ENCODE data around the gene USPL1. TPM values are rescaled to one million over a fixed set of nuclear protein-coding genes. Genes with fewer than 3 reads are reported as not detected.

Gene USPL1
- total RNA-seq (2014; rRNA removed; shearing (Covaris generic)) (11.0 and 13.0 TPM in 2 replicates), polyA plus RNA-seq (2016; fragmentation: Nextera tagmentation; extraction: Ambion mirVana) (7.9 and 10.0 TPM in 2 replicates)

DNA sequence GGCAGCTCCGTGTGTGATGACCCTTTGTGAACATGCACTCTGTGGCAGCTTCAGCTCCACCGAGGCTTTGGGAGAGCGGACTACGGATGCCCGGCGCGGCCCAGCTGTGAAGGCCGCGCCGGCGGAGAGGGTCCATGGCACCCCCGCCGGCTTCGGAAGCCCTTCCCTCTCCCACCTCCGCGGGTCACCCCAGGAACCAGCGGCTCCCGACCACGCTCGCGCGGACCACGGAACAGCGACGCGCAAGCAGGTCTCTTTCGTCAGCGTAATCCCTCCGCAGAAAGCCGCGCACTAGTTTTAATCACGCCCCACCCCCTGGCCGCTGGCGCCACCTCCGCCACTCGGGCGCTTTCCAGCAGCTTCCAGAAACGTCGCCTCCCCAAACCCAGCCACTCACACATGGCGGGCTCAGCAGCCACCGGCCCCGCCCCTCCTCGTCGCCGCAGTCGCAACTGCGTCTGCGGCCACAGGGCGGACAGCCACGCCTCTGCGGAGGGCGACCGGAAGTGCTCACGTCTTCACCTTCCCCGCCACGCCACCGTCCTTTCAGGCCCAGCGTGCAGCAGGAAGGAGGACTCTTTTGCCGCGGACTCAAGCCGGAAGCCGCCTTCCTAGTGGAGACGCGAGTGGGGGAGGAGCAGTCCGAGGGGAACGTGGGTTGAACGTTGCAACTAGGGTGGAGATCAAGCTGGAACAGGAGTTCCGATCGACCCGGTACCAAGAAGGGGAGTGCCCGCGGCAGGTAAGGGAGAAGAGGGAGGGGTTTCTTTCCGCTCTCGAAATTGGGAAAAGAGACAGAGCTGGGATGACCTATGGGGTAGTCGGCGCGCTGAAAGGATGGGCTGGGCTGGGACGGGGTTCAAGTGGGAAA, at the start of gene USPL1:
TSS of gene USPL1 (plus strand) at position 606 of the 871 bp plus-strand sequence. CDS start 3,221 bp downstream, outside the sequence.
- in situ Hi-C loops (cut with MboI), result no loop called here
- peak within 1 kb of the TSS; percentile 99 for H3K4me2 ChIP-seq (ENCODE audit: unreplicated experiment)
- no peaks in the 10 kb centered on the region for H3K27me3 ChIP-seq (replicated peaks; ENCODE audit: insufficient read depth)
- 1 to 2% methylated on average over 65 to 75 of the region's 78 CpGs for WGBS, 2 experiments (ENCODE audit: low coverage in 1 of 2, low lambda C conversion rate in 2 of 2, missing lambda C conversion rate in 2 of 2)
- peaks cover 25% of the 10 kb centered on the region; the same call in 1 of the 2 replicates for H3F3A ChIP-seq (ENCODE audit: insufficient read depth)
- H2AFZ ChIP-seq, result peak within 1 kb of the TSS; percentile 90
- peak; percentile 99 for DNase-seq
- H3K27ac ChIP-seq, result peak within 1 kb of the TSS; percentile 99
- no peaks in the 10 kb centered on the region for H4K20me1 ChIP-seq (ENCODE audit: insufficient read depth)
- no peaks in the 10 kb centered on the region for H3K9me3 ChIP-seq (ENCODE audit: low read depth)
- no peaks in the 10 kb centered on the region for H3K9me2 ChIP-seq (ENCODE audit: insufficient read depth)
- TF ChIP-seq EZH2phosphoT487 (IDR thresholded peaks at IDR 0.05; ENCODE audit: insufficient read depth, low read depth), result no peak
- TF ChIP-seq EZH2 (IDR thresholded peaks at IDR 0.05; ENCODE audit: insufficient read depth, poor library complexity, severe bottlenecking), result no peak
- peaks cover 40% of the 10 kb centered on the region for H3K4me1 ChIP-seq (ENCODE audit: insufficient read depth)
- peaks cover 89% of the 10 kb centered on the region for H3K79me2 ChIP-seq (ENCODE audit: insufficient read depth)
- no peaks in the 10 kb centered on the region for H3K36me3 ChIP-seq (ENCODE audit: low read depth)
- peak within 1 kb of the TSS; percentile 99 for H3K9ac ChIP-seq
- H3K4me3 ChIP-seq, result peak within 1 kb of the TSS; percentile 87

GRCh38 chr13:30569901-30570576, 47.7 kb upstream of the USPL1 start:
- H3K9me2 ChIP-seq (ENCODE audit: insufficient read depth), result no peaks in the 10 kb centered on the region
- peak overlapping the region; percentile 56 for H3K4me2 ChIP-seq (ENCODE audit: unreplicated experiment)
- TF ChIP-seq EZH2phosphoT487 (IDR thresholded peaks at IDR 0.05; ENCODE audit: insufficient read depth, low read depth), result no peak
- H3F3A ChIP-seq (ENCODE audit: insufficient read depth), result peaks cover 35% of the 10 kb centered on the region
- WGBS, 2 experiments (ENCODE audit: low coverage in 1 of 2, low lambda C conversion rate in 2 of 2, missing lambda C conversion rate in 2 of 2), result 29 to 31% methylated on average over 8 of the region's 8 CpGs
- peaks cover 31% of the 10 kb centered on the region for H3K4me1 ChIP-seq (ENCODE audit: insufficient read depth)
- H3K79me2 ChIP-seq (ENCODE audit: insufficient read depth), result no peaks in the 10 kb centered on the region
- H3K4me3 ChIP-seq, result peak overlapping the region; percentile 15
- no peaks in the 10 kb centered on the region for H4K20me1 ChIP-seq (ENCODE audit: insufficient read depth)
- no peaks in the 10 kb centered on the region for H3K27me3 ChIP-seq (replicated peaks; ENCODE audit: insufficient read depth)
- in situ Hi-C loops (cut with MboI), result no loop called here
- DNase-seq, result peak; percentile 99
- no peaks in the 10 kb centered on the region for H3K9me3 ChIP-seq (ENCODE audit: low read depth)
- H3K9ac ChIP-seq, result peak overlapping the region; percentile 36
- peak overlapping the region; percentile 29; the same call in 1 of the 2 replicates for H2AFZ ChIP-seq
- peak overlapping the region; percentile 70 for H3K27ac ChIP-seq
- H3K36me3 ChIP-seq (ENCODE audit: low read depth), result no peaks in the 10 kb centered on the region

DNA sequence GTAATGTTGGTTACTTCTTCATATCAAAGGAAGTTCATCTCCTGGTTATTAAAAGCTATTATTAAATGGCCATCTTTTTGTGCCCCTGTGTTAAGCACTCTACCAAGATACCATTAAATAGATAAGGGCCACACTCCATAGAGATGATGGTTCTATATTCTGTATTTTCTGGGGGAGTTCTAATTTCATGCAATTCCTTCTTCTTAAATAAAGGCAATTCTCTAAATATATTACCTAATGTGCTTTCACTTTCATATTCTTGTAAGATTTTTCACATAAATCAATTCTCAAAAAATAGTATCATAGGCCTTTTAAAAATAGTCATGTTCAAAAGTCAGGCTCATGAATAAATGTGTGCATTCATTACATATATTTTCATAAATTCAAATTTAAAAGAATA, 47.0 kb upstream of the USPL1 start:
- 0 out of 2 replicates have a peak overlapping the region, but pooled peaks have one; percentile 14 for H2AFZ ChIP-seq
- no peak overlapping the region for H3K4me3 ChIP-seq
- H3K4me2 ChIP-seq (ENCODE audit: unreplicated experiment), result peak overlapping the region; percentile 27
- H3K27ac ChIP-seq, result peak overlapping the region; percentile 70
- H3F3A ChIP-seq (ENCODE audit: insufficient read depth), result peaks cover 35% of the 10 kb centered on the region
- no peak for DNase-seq
- no peaks in the 10 kb centered on the region for H3K79me2 ChIP-seq (ENCODE audit: insufficient read depth)
- no peaks in the 10 kb centered on the region for H3K36me3 ChIP-seq (ENCODE audit: low read depth)
- H3K27me3 ChIP-seq (replicated peaks; ENCODE audit: insufficient read depth), result no peaks in the 10 kb centered on the region
- no peaks in the 10 kb centered on the region for H4K20me1 ChIP-seq (ENCODE audit: insufficient read depth)
- H3K9ac ChIP-seq, result no peak overlapping the region
- TF ChIP-seq EZH2phosphoT487 (IDR thresholded peaks at IDR 0.05; ENCODE audit: insufficient read depth, low read depth) (no peak), EZH2 (IDR thresholded peaks at IDR 0.05; ENCODE audit: insufficient read depth, poor library complexity, severe bottlenecking) (no peak)
- H3K4me1 ChIP-seq (ENCODE audit: insufficient read depth), result peaks cover 31% of the 10 kb centered on the region
- H3K9me3 ChIP-seq (ENCODE audit: low read depth), result no peaks in the 10 kb centered on the region
- in situ Hi-C loops (cut with MboI), result no loop called here
- H3K9me2 ChIP-seq (ENCODE audit: insufficient read depth), result no peaks in the 10 kb centered on the region

DNA sequence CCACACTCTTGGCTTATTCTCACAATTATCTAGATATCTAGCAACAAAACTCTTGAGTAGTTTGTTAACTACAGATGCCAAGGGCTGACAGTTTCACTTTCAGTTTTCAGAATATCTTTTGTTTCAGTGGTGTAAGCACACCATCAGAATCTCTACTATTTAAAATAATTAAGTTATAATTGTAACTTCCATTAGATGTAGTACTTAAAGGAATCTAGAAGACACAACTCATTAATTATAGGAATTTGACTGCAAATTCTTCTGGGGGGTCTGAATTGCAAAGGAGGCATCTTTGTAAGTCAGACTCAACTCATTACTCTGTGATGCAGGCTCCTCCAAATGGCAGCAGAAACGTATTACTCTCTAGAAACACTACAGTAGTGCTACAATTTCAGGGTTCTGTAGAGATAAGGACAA, 44.9 kb upstream of the USPL1 start:
- TF ChIP-seq EZH2phosphoT487 (IDR thresholded peaks at IDR 0.05; ENCODE audit: insufficient read depth, low read depth) (no peak), EZH2 (IDR thresholded peaks at IDR 0.05; ENCODE audit: insufficient read depth, poor library complexity, severe bottlenecking) (no peak)
- no peaks in the 10 kb centered on the region for H3K27me3 ChIP-seq (replicated peaks; ENCODE audit: insufficient read depth)
- peaks cover 36% of the 10 kb centered on the region for H3K4me1 ChIP-seq (ENCODE audit: insufficient read depth)
- H3F3A ChIP-seq (ENCODE audit: insufficient read depth), result peaks cover 40% of the 10 kb centered on the region
- H3K27ac ChIP-seq, result peak overlapping the region; percentile 78
- H3K9me2 ChIP-seq (ENCODE audit: insufficient read depth), result no peaks in the 10 kb centered on the region
- 0 to 3% methylated on average over 1 of the region's 1 CpG for WGBS, 2 experiments (ENCODE audit: low coverage in 1 of 2, low lambda C conversion rate in 2 of 2, missing lambda C conversion rate in 2 of 2)
- H3K79me2 ChIP-seq (ENCODE audit: insufficient read depth), result no peaks in the 10 kb centered on the region
- peak overlapping the region; percentile 75 for H3K4me3 ChIP-seq
- DNase-seq, result peak; percentile 76
- in situ Hi-C loops (cut with MboI), result no loop called here
- H2AFZ ChIP-seq, result peak overlapping the region; percentile 89
- no peaks in the 10 kb centered on the region for H4K20me1 ChIP-seq (ENCODE audit: insufficient read depth)
- peak overlapping the region; percentile 97 for H3K4me2 ChIP-seq (ENCODE audit: unreplicated experiment)
- H3K36me3 ChIP-seq (ENCODE audit: low read depth), result no peaks in the 10 kb centered on the region
- H3K9ac ChIP-seq, result peak overlapping the region; percentile 80
- no peaks in the 10 kb centered on the region for H3K9me3 ChIP-seq (ENCODE audit: low read depth)
